Activated naive CD4-positive, alpha-beta T cell treated with Interleukin-2 at 50 U/mL for 16 hours (primary cell): ENCODE data around the gene DDX1.

Experiments used
- DNase-seq: peaks from one replicate; pipeline ENCODE4 v3.0.0-alpha.2; 2020

Gene DDX1

GRCh38 chr2:15647622-15648590, 56.2 kb downstream of the DDX1 start:
- DNase-seq: no peak

GRCh38 chr2:15648593-15649525, 57.2 kb downstream of the DDX1 start:
- DNase-seq: no peak

- no peak for DNase-seq
Observed at GRCh38 chr2:15649561-15650255, 58.0 kb downstream of the DDX1 start.

DNA sequence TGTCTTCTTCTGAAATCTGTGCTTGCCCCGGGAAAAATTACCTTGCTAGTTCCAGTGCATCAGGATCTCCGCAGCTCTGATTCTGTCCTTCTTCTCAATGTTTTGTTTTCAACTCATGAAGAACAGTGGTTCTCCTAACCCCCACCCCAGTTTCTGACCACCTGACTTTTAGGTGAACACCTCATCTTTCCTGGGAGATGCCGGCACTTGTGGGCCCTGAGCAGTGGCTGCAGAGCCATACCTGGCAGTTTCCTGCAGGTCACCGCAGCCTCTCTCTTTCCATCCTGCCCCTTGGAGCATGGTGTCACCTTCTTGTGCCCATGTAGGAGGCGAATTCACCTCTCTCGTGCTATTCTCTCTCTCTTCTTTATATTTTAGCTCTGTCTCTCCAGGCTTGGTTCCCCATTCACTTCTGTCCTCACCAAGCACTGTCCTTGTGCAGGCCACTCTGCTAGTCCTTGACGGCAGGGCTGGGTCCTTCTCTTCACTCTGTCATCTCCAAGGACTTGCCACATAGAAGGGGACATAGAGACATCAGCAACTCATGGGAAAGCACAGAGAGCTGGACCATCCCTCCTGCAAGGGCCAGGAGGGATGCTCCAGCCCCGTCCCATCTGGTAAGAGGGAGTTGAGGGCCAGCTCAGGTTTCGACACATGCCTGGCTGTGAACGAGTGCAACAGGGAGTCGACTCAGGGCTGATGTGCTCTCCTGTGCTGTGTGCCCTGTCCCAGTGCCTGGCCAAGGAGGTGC, 59.1 kb downstream of the DDX1 start:
- DNase-seq: no peak

- DNase-seq: no peak
Observed at GRCh38 chr2:15651367-15651727, 59.7 kb downstream of the DDX1 start.

DNA sequence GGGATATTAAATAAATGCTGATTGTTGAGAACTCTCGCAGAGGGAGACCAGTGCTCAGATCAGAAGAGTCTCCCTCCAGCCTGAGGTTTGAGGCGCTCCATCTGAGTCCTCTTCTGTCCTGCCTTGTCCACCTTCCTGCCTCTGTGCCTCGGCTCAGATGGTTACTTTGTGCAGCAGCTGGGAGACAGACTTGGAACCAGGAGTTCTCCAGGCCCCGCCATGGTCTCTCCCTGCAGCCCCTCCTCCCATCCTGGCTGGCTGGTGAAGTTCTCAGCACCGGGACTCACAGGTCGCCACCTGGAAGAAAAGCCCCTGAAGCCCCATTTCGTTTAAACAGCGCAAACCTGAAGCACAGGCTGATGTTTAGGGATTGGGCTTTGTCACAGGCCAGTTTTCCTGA, 60.6 kb downstream of the DDX1 start:
- DNase-seq: no peak

GRCh38 chr2:15652801-15653200, 61.1 kb downstream of the DDX1 start:
- DNase-seq: no peak

DNA sequence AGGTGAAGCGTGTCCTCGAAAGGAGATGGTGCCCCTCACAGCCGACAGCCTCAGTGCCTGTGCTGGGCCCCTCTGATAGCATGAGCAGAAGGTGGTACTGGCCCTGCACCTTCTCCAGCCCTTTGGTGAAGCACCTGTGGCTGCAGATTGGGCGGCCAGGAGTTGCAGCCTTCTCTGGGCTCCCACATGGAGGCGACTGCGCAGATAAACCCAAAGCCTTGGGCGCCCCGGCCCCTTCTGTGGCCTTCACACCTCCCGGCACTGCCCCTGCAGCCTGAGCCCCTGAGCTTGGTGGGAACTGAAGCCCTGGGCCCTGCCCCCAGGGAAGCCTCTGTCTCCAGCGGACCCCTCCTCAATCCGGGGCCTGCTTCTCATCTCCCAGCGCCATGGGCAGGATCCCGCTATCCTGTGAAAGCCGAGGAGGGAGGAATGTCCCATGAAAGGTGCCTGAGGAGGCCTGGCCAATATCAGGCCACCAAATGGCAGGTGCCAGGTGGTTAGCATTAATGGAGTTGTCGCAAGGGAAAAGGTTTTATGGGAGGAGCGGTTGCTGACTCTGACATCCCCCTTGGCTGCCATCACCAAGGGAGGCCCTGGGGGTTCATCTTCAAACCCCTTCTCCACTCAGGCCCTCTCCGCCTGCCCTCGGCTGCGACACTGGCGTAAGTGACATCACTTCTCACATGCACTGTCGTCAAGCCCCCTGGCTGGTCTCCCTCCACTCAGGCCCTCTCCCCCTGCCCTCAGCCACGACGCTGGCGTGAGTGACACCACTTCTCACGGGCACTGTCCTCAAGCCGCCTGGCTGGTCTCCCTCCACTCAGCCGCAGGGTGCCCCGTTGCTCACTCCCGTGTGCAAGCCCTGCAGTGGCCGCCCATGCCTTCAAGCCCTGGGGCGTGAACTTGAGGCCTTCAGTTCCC, 62.4 kb downstream of the DDX1 start:
- DNase-seq: no peak

DNA sequence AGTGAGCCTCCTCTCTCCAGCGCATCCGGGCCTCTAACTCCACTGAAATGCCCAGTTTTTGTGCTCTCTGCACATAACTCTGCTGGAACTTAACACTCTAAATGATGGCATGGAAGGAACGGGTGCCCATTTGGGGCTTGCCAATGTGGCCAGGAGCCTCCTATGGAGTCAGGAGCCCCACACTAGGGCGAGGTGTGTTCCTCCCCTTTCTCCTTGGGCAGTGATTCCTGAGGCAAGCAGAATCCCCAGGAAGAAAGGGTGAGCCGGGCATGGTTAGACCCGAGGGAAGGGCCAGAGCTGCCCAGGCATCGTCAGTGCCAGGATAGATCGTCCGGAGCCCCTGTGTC, 63.0 kb downstream of the DDX1 start:
- DNase-seq: no peak

GRCh38 chr2:15655123-15655887, 63.6 kb downstream of the DDX1 start:
- no peak for DNase-seq

GRCh38 chr2:15656090-15656489, 64.4 kb downstream of the DDX1 start:
- no peak for DNase-seq

DNA sequence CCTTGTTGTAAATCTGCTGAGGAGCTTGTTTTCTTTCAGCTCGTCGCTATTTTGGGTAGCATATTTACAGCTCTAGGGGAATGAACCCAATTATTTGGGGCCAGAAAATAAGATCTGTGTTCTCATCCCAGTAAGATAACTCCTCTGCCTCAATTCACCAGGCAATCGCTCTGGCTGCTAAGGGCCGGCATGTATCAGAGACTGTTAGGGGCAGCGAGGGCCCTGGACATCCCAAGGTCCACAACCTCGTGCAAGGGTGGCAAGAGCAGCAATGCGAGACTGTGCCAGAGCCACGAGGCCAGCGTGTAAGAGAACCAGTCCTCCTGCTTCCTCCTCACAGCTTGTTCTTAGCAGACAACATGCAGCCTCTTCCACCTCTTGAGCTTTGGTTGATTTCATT, 66.1 kb downstream of the DDX1 start:
- DNase-seq: no peak

- DNase-seq: no peak
Observed at GRCh38 chr2:15658911-15659310, 67.2 kb downstream of the DDX1 start.

DNA sequence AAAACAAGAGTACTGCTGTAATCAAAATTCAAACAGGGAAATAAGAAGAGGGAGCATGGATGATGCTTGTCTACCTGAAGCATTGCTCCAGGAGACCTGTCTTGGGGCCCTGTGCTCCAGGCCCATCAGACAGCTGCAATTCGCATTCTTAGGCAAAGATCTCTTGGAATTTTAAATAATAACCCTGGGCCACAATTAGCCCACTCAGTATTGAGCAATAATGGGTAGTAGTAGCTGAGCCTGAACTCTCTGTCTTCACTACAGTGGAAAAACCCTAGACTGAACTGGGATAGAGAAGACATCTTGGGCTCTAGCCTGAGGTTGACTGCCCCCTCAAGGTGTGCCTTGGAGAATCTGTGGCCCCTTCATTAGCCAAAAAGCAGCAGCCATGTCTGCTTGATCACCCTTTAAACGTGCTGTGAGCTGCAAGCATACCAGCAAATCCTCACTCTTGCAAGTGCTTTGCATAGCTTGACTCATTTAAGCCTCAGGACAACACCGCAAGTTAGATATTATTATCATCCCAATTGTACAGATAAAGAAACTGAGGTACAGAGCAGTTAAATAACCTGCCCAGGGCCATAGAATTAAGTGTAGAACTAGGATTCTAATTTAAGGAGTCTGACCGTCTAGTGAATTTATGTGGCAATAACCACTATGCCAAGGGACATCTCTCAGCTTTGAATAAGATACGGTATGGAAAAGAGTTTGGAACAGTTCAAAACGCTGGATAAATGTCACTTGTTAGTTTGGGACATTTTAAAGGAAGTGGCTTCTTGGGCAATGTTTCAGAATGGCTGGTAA, 69.0 kb downstream of the DDX1 start:
- no peak for DNase-seq

DNA sequence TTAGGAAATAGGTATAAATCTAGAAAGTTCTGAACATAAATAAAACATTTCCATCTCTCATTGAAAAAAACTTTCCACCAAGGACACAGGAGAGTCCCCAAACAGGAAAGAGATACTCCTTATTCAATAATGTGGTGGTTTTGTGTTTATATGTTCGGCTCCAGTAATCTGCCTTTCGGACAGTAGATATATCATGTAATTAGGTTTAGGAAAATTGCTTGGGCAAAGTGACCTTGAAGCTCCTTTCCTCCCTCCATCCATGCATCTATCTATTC, 69.6 kb downstream of the DDX1 start:
- no peak for DNase-seq

GRCh38 chr2:15662026-15662425, 70.4 kb downstream of the DDX1 start:
- no peak for DNase-seq

DNA sequence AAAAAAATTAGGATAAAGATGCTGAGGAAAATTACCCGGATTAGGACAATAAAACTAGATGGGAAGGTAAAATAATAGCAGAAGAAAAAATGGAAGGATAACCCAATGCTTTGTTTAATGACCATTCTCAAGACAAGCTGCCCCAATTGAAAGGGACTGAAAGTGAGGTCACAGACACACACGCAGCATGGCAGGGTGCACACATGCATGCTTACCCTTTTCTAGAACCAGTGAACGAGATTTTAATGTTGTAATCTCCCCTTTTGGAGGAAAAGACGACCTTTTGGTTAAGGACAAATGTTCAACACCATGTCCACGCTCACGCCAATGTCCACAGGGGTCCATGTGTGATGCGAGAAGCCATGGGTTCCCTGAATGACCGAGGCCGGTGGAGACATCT, 70.9 kb downstream of the DDX1 start:
- DNase-seq: no peak

GRCh38 chr2:15663802-15664201, 72.1 kb downstream of the DDX1 start:
- DNase-seq: no peak

DNA sequence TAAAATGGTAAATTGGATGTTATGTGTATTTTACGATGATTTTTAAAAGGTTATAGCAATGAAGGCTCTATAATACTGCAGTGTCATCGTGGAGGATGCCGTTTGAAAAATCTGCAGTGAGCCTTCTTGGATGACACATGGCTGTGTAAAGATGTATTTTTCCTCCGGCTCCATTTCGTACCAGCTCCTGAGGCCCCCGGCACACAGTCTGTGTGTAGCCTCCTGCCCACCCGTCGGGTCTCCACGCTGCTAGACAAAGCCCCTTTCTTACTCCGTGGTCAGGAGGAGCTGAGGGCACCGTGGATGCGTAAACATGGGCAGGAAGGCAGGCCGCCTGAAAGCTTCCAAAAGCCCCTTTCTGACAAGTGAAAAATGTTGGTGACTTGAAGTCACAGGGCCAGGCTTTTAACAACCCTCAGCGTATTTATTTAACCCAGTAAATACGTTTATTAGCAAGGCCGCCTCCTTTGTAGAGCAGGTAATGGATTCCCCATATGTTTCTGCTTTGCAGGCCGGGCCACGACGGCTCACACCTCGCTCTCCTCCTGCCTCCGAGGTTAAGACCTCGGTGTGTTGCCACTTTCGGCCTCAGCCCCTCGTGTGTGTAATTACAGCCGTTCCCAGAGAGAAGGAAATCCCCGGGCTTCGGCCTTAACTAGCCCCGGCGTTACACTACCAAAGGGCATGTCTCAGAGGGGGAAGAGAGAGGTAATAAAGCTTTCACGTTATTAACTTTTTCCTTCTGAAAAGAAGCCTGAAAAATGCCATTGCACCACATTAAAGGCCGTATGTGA, 72.8 kb downstream of the DDX1 start:
- DNase-seq: no peak
